NT2/D1 (cell line): ENCODE data around the gene NIT2.

ENCODE experiments used
- SUZ12 ChIP-seq: IDR thresholded peaks from 2 replicates; pipeline ENCODE4 v1.6.1; 2011; ENCODE audit not compliant: insufficient read length, insufficient read depth; ENCODE audit errors: extremely low read depth
- YY1 ChIP-seq: IDR thresholded peaks from 2 replicates; pipeline ENCODE4 v1.6.1; 2011; ENCODE audit not compliant: insufficient read length, insufficient read depth
- ZNF274 ChIP-seq: IDR thresholded peaks from 2 replicates; pipeline ENCODE4 v1.6.1; 2011; ENCODE audit warnings: mild to moderate bottlenecking, low read depth, low read length

GRCh38 chr3:100384733-100385525 is 50.4 kb downstream of the NIT2 start:
- no peak for TF ChIP-seq ZNF274
- no peak for TF ChIP-seq SUZ12
- TF ChIP-seq YY1 = no peak
